GM18505 (cell line): ENCODE data around the gene MRM2.

Experiments used
- ATAC-seq: cut with Tn5 transposase; IDR thresholded peaks from one replicate; pipeline ENCODE4 v1.9.1; 2021; ENCODE audit not compliant: unreplicated experiment
- POLR2A ChIP-seq: IDR thresholded peaks from 4 replicates; pipeline ENCODE4 v1.6.1; 2011; ENCODE audit warnings: borderline replicate concordance; ENCODE audit not compliant: insufficient read depth, insufficient read length; ENCODE audit errors: extremely low read depth

Gene MRM2

DNA sequence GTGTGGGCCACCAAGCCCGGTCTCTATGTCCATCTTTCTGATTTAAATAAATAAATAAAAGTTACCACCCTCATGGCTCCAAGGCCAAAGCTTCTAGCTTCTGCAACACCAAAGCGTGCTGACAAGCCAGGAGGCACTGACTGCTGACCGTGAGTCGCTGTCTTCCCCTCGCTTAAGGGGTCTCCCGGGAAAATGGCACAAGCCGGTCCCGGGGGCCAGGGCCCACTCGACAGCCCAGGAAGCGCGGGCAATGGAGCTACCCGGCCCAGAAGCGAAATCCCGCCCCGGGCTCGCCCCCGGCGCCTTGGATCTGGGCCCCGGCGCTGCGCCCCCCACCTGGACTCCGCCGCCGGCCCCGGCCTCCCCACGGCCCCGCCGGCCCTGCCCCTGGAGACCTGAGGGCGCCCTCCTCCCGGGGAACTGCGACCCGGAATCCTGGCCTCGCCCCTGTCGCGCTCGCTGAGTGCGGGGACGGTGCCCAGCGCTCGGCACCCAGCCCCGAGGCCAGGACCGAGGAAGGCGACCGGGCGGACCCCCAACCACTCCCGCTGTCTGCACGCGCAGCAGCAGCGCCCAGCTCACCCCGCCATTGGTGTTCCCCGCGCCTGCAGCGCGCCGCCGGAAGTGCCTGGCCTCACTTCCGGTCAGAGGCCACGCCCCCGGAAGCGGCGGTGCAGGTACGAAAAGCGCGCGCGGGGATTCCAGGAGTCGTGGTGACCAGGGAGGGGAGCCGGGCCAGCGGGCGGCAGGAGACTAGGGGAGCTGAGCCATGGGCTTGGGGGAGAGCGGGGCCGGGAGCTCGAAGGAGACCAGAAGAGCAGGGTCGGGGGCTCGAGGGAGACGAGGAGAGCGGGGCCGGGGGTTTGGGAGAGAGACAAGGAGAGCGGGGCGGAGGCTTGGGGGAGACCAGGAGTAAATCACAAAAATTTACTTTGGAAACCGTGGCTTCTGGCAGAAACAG, at the start of gene MRM2, which contains the start of gene NUDT1:
TSS of gene MRM2 (minus strand) at position 626 of the 961 bp plus-strand sequence. CDS start at position 590, 36 bp downstream.
TSS of gene NUDT1 (plus strand) at position 647 of the 961 bp plus-strand sequence. CDS start 2,349 bp downstream, outside the sequence.
- peak; percentile 95 for TF ChIP-seq POLR2A
- peak; percentile 56 for ATAC-seq

- no peak for TF ChIP-seq POLR2A
- no peak for ATAC-seq
These were observed 48.9 kb upstream of the MRM2 start for GRCh38 chr7:2290877-2291276.

- TF ChIP-seq POLR2A = no peak
These were observed 47.6 kb upstream of the MRM2 start for GRCh38 chr7:2289621-2290020.

GRCh38 chr7:2289111-2289586, 47.1 kb upstream of the MRM2 start:
- TF ChIP-seq POLR2A = no peak
- no peak for ATAC-seq

More at GRCh38 chr7:2289621-2290020, 47.6 kb upstream of the MRM2 start:
- no peak for ATAC-seq

DNA sequence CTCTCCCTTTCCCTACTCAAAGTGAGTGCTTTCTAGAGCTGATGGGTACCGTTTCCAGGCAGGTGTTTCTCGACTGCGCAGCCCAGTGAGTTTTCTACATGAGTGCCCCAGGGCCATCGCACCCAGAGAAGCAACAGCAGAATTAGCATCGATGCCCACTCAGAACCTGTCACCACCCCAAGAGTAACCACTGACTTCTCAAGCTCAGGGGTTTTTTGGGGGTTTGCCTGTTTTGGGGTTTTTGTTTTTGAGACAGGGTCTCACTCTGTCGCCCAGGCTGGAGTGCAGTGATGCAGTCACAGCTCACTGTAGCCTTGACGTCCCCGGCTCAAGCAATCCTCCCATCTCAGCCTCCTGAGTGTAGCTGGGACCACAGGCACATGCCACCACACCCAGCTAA, 46.5 kb upstream of the MRM2 start:
- peak; percentile 76 for ATAC-seq

GRCh38 chr7:2287745-2288144, 45.7 kb upstream of the MRM2 start:
- peak; percentile 3 for TF ChIP-seq POLR2A
- ATAC-seq = no peak

More for the DNA sequence above, 46.5 kb upstream of the MRM2 start:
- peak; percentile 13 for TF ChIP-seq POLR2A

DNA sequence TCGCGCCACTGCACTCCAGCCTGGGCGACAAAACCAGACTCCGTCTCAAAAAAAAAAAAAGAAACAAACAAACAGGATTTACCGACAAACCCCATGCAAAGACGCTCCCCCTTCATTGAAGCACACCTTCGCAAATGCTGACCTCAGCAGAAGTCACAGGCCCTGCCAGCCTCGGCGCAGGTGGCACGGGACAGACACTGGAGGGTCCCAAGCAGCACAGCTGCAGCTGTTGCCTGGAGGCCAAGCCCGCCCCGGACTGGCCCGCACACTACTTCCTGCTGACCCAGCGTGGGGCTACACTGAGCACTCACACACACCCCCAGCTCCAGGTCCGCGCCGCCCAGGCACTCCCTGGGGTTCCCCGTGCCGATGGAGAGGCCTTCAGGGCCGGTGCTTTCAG, 41.1 kb upstream of the MRM2 start:
- no peak for ATAC-seq
- TF ChIP-seq POLR2A = peak; percentile 21

- no peak for ATAC-seq
These were observed 40.3 kb upstream of the MRM2 start for GRCh38 chr7:2282185-2282751.

DNA sequence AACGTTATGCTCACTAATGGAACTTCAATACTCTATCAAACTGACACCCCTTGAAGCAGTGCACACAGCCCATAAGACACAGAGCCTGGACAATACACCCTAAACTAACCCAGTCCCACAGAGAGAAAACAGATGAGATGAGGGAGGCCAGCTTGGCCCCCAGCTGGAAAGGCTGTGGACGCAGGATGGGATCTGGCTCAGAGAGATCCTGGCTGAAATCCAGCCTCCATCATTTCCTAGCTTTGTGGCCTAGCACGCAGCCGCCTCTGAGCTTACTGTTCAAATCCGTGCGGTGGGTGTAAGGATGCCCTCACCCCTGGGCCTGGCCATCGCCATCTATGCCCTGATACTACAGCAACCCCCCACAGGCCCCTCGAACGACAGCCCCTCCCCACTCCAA, 39.5 kb upstream of the MRM2 start:
- no peak for TF ChIP-seq POLR2A
- ATAC-seq = no peak

More at GRCh38 chr7:2282185-2282751, 40.3 kb upstream of the MRM2 start:
- TF ChIP-seq POLR2A = no peak

DNA sequence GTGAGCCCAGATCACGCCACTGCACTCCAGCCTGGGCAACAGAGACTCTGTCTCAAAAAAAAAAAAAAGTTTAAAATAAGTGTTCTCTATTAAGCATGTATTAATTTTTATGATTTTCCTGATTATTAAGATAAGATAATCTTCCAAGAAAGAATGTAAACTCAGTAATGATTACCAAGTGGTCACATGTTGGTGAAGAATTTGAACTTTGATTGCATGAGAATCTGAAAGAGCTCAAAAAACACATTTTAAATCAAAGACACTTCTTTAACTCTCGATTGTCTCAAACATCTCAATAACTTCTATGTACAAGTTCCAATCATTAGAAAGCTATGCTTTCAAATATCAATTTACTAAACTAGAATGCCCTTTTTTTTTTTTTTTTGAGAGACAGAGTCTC, 38.4 kb upstream of the MRM2 start:
- no peak for ATAC-seq
- no peak for TF ChIP-seq POLR2A

DNA sequence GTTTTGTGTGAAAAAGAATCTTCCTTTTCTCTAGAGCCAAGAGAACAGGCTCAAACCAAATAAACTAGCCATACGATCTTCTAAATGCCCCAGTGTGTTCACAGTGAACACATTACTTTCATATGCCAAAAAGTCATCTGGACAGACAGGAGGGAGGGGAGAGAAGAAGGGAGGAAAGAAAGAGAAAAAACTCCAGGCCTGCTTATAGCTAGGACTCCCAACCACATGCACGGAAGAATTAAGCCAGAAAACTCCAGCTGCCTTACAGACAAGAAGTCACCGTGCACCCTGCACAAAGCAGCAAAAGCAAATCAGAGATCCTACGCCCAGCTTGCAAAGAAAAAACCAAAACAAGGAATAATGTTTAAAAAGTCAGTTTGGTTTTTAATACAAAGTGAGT, 37.9 kb upstream of the MRM2 start:
- TF ChIP-seq POLR2A = no peak
- no peak for ATAC-seq

DNA sequence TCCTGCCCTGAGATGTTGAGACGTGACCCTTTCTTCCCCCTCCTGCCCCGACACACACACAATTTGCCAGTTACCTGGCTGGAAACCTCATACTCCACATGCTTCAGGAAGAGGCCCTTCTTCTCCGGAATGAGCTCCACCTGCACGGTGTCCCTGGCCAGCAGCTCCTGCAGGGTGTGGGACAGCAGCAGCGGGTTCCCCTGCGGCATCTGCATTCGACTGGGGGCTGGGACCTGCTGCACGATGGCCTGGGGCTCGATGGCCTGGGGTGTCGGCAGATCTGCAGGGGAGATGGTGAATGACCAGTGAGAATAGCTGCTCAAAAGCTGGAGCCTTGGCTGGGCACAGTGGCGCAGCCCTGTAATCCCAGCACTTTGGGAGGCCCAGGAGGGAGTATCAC, 36.0 kb upstream of the MRM2 start:
- TF ChIP-seq POLR2A = no peak
- no peak for ATAC-seq

DNA sequence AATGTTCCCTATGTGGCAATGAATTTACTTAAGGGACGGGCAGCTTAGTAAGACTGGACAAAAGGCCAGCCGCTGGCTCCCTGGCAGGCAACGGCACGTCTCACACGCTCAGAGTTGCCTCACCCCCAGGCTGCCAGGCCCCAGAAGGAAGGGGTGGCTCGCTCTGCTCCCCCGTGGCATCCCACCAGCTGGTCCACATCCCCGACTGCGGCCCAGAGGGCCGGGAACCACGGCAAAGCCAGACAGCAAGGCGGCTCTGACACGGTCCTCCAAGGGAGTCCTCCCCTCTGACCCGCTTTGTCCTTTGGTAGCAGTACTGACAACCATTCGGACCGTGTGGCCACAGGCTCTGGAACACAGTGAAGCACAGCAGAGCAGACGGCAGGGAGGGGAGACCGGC, 34.1 kb upstream of the MRM2 start:
- ATAC-seq = no peak
- no peak for TF ChIP-seq POLR2A
